MM.1S (cell line): ENCODE results near the gene LPCAT1.

Experiments used
- EZH2 ChIP-seq: fragments of 300-600 bp; sonication (generic); optimal IDR thresholded peaks from 2 replicates; pipeline ENCODE3; 2017; ENCODE audit warnings: low read depth, mild to moderate bottlenecking, antibody characterized with exemption, low read length, mixed read lengths
- TF ChIP-seq, protein P1 (sequence below): fragments of 300-600 bp; sonication (generic); IDR thresholded peaks from 2 replicates; pipeline ENCODE4 v1.5.1; 2016; ENCODE audit warnings: antibody characterized with exemption, low read length, mixed read lengths

- TF ChIP-seq EZH2, result no peak
- TF ChIP-seq, protein P1, sequence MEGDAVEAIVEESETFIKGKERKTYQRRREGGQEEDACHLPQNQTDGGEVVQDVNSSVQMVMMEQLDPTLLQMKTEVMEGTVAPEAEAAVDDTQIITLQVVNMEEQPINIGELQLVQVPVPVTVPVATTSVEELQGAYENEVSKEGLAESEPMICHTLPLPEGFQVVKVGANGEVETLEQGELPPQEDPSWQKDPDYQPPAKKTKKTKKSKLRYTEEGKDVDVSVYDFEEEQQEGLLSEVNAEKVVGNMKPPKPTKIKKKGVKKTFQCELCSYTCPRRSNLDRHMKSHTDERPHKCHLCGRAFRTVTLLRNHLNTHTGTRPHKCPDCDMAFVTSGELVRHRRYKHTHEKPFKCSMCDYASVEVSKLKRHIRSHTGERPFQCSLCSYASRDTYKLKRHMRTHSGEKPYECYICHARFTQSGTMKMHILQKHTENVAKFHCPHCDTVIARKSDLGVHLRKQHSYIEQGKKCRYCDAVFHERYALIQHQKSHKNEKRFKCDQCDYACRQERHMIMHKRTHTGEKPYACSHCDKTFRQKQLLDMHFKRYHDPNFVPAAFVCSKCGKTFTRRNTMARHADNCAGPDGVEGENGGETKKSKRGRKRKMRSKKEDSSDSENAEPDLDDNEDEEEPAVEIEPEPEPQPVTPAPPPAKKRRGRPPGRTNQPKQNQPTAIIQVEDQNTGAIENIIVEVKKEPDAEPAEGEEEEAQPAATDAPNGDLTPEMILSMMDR, result no peak
Measured at GRCh38 chr5:1557114-1557873, 33.5 kb upstream of the LPCAT1 start.
